A673 (cell line): ENCODE results near the gene SLC12A1.

Experiments
- EZH2 ChIP-seq: fragments of 200-600 bp; sonication (generic); IDR thresholded peaks from 2 replicates; pipeline ENCODE4 v1.6.1; 2017; ENCODE audit warnings: borderline replicate concordance, low read depth, mild to moderate bottlenecking, mixed read lengths, antibody characterized with exemption, low read length; ENCODE audit not compliant: poor library complexity, severe bottlenecking
- TF ChIP-seq, protein P1 (sequence below): fragments of 300-800, 200-600 bp; sonication (generic); conservative IDR thresholded peaks from 2 replicates; pipeline ENCODE4 v1.5.1; 2017; ENCODE audit warnings: low read depth, mild to moderate bottlenecking, antibody characterized with exemption, low read length, moderate library complexity, mixed read lengths

- TF ChIP-seq, protein P1, sequence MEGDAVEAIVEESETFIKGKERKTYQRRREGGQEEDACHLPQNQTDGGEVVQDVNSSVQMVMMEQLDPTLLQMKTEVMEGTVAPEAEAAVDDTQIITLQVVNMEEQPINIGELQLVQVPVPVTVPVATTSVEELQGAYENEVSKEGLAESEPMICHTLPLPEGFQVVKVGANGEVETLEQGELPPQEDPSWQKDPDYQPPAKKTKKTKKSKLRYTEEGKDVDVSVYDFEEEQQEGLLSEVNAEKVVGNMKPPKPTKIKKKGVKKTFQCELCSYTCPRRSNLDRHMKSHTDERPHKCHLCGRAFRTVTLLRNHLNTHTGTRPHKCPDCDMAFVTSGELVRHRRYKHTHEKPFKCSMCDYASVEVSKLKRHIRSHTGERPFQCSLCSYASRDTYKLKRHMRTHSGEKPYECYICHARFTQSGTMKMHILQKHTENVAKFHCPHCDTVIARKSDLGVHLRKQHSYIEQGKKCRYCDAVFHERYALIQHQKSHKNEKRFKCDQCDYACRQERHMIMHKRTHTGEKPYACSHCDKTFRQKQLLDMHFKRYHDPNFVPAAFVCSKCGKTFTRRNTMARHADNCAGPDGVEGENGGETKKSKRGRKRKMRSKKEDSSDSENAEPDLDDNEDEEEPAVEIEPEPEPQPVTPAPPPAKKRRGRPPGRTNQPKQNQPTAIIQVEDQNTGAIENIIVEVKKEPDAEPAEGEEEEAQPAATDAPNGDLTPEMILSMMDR = peak; percentile 78
- TF ChIP-seq EZH2 = no peak
These were observed 79.5 kb downstream of the SLC12A1 start for GRCh38 chr15:48285329-48286214.
